GM18526 (cell line): ENCODE measurements around the gene NACC2.

ENCODE experiments used
- POLR2A ChIP-seq: IDR thresholded peaks from 3 replicates; pipeline ENCODE4 v1.6.1; 2011; ENCODE audit not compliant: insufficient read length; ENCODE audit errors: extremely low read depth

Gene NACC2

DNA sequence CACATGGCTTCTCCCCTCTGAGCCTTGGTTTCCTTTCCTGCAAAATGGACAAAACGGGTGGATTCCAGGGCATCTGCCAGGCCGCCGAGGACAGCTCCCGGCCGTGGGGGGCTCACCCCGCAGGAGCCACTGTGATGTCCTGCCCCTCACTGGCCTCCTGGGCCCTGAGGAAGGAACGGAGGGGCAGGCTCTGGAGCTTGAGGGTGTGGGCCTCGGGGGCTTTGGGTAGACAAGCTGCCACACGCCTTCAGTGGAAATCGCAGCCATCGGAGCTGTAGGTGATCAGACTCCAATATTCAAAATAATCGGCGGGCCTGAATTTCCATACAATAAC, 101.7 kb downstream of the NACC2 start:
- no peak for TF ChIP-seq POLR2A

GRCh38 chr9:135992486-135993408, 102.3 kb downstream of the NACC2 start:
- no peak for TF ChIP-seq POLR2A

GRCh38 chr9:135991771-135992170, 103.3 kb downstream of the NACC2 start:
- no peak for TF ChIP-seq POLR2A

DNA sequence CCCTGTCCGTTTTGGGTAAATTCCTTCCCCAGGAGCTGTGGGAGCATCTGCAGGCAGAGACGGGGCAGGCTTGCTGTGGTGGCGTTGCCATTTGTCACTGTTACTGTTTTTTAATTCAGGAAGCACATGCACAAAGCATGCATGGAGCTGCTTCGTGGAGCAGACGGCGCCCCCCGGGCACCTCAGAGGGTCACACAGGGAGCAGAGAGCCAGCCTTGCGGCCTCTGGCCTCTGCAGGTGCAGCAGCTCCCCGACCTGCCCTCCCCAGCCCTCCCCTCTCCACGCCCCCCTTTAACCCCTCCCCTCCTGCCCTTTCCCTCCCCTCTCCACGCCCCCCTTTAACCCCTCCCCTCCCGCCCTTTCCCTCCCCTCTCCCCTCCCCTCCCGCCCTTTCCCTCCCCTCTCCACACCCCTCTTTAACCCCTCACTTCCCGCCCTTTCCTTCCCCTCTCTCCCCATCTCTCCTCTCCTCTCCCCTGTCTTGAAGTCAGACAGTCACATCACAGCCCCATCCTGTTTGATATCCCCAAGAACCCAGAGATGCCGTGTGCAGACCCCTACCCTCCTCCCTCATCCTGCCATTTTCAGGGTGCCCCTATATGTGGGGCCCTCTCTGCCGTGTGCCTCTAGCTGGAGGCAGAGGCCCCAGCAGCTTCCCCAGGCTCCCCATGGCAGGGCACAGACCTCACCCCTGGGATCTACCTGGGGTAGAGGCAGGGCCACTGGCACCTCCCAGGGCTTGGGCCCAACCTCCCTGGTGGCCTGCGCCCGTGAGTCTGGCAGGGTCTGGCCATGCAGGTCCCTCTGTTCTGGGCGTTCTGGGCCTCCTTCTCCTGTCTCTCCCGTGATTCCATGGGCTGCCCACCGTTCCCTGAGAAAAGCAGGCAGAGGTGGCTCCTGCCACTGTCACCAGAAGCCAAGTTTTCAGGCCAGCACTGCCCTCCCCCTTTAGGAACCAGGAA, 104.3 kb downstream of the NACC2 start:
- no peak for TF ChIP-seq POLR2A

DNA sequence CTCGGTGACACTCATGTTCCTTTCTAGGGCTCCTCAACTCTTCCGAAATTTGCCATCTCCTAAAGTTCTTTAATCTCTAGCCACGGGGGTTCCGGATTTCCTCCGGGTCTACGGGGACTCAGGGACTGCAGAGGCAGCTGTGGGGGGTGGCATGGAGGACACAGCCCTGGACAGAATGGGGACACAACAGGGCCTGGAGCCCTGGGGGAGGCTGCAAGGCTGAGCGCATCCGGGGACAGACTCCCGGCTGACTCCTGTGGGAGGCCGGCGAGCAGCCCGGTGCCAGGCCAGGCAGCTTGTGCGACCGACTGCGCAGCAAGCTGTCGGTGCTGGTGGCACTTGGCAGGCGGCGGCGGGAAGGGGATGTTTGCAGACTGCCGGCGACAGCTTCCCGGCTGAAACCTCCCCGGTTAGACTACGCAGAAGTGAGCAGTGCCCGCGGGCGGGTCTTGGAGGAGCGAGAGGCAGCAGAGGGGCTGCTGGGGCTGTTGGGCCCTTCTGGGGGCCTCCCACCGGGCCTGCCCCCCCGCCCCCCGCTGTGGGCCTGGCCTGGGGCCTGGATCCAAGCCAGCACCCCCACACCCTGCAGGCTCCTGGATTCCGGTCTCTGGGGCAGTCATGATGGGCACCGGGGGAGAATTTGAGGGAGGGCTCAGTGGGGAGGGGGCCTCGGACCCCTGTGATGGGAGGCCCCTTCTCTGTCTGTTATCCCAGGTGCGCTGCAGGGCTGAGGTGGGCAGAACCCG, 105.2 kb downstream of the NACC2 start:
- no peak for TF ChIP-seq POLR2A

- TF ChIP-seq POLR2A, result no peak
Measured at GRCh38 chr9:135989157-135989556, 105.9 kb downstream of the NACC2 start.

DNA sequence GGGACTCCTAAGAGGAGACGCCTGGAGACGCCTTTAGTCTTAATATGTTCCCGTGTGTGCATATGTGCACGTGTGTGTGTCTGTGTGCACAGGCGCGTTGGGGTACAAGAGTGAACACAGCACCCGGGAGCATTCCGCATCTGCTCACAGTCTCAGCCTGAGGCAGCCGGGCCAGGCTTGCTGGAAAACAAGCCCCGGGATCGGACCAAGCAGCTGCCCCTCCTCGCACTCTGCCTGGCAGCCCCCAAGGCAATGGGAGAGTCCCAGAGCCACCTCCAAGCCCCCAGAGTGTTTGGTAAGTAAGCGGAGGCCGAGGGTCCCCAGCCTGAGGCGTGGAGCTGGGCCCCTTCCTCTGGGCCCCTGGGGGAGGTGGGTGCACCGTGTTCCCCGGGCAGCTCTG, 106.6 kb downstream of the NACC2 start:
- no peak for TF ChIP-seq POLR2A

GRCh38 chr9:135987838-135988404, 107.2 kb downstream of the NACC2 start:
- TF ChIP-seq POLR2A, result no peak

DNA sequence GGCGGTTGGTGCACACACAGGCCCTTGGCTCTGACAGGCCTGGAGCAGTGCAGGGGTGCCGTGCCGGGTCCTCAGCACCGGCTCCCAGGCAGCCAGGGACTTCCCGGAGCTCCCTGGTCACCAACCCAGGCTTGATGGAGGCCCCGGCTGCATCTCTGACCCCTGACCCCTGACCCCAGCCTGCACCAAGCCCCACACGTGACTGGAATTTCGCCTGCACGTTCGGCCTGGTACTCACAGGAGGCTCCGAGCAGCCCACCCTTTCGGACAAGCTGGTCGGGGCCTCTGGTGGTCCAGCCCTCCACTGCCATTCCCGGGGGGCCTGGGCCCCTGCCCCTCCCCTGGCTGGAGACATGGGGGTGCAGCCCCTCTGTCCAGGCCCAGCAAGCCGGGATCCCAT, 108.5 kb downstream of the NACC2 start:
- TF ChIP-seq POLR2A, result no peak

- no peak for TF ChIP-seq POLR2A
Measured at GRCh38 chr9:135985889-135986288, 109.2 kb downstream of the NACC2 start.

DNA sequence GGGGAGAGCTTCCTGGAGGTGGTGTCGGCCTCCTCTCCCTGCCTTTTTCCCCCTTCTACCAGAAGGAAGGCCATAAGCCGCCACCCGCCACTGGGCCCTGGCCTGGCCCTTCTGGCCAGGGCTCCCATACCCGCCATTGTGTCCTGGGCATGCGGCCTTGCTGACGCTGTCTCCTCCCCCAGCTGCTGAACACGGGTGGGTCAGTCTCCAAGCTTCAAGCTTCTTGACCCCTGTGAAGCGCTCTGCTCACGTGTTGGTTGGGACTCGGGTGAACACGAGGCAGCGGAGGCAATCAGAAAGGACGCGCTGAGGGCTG, 109.7 kb downstream of the NACC2 start:
- no peak for TF ChIP-seq POLR2A

DNA sequence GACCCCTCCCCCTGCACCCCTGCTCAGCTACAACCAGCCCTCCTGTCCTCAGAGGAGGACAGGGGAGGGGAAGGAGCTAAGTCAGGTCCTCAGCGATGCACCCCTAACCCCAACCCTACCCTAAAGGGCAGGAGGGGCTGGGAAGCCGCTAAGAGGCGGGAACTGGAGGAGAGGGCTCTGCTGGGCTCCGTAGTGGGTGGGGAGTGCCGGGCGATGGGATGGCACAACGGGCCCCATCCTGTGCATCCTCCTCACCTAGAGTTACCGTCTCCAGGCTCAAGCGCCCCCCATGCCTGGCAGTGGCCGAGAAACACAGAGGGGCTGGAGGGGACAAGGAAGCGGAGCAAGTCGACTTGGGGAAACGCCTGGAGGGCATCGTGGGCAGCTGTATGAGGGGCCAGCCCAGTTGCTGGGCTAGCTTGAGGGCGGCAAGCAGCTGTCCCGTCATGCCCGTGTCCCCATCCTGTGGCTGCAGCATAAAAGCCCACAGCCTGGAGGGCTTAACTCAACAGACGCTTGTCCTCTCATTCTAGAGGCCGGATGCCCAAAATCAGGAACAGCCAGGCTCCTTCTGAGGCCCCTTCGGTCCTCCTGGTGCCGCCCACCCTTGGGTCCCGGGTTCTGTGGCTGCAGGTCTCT, 110.9 kb downstream of the NACC2 start:
- no peak for TF ChIP-seq POLR2A

GRCh38 chr9:135983208-135984071, 111.6 kb downstream of the NACC2 start:
- TF ChIP-seq POLR2A, result no peak
